Posterior vena cava (tissue), 2 donors: ENCODE measurements around the gene NOTCH2NLA. TPM values are rescaled to one million over a fixed set of nuclear protein-coding genes. Genes with fewer than 3 reads are reported as not detected.
"Not testable (repeated sequence)": the region's sequence is repeated elsewhere in the genome, so short reads cannot be mapped to it uniquely, and the experiment has no call there.

Experiments
- DNase-seq: peaks from one replicate; pipeline ENCODE4 v3.0.0-alpha.2; 2020; ENCODE audit warnings: low spot score
- intact Hi-C, 2 donors: fragments of 100-400 bp; cut with DNase I; formaldehyde crosslinking; loops; one replicate each; pipeline versions ENCODE4 v1.14.1 to v1.14.2; 2022 to 2023
- total RNA-seq, 2 donors: library from RNA; stranded (reverse); fragmentation: NEBNext Ultra II Directional; extraction: Animal tissue kit (Norgen Biotek cat#: 25700); gene quantifications; one replicate each; pipeline ENCODE4 v1.2.1, GENCODE V29; 2021
- donor health status: DM: yes; HTN: yes; CAD: no.
- donor health status: DM: yes; HTN: yes; CAD: no.

Gene NOTCH2NLA
- total RNA-seq, 2 donors from 2014 or later: 33.7 to 38.4 TPM

DNA sequence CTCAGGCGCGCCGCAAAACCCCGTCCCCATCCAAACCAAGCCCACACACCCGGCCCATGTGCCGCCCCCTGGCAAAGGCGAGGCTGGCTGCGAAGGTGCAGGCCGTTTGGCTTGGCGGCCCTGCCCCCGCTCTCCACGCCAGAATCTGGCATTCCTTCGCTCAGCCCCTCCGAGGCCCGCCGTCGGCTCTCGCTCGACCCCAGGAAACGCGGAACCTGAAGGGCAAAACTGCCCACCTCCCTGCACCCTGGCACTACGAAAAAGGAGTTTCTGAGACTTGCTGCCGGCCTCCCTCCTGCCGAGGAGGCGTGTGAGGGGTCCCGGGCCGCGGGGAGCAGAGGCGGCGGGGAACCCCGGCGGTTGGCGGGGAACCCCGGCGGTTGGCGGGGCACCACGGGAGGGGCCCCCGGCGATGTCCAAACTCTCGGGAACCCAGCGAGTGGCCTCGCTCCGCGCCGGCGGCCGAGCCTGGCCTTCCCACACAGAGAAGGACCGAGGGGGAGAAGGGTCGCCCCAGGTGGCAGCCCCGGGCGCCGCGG lies 608 bp downstream of the NOTCH2NLA start:
- intact Hi-C loops: not testable (repeated sequence)
- peak; percentile 58 for DNase-seq

DNA sequence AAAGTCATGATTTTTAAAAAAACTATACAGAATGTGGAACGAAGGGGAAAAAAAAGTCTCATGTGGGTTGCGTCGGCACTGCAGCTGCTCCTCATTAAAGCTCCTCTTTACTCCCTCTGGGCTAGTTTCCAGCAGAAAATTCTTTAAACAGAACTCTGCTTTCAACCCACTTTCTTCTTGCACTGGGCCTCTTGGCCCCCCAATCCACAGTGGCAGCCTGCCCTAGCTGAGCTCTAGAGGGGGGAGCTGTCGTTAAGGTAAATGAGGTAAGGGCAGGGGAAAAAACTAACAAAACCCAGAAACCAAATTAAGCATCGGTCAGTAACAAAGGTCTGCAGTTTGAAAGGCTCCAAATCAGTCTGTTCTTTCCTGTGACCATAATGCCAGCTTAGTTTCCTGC lies 54.3 kb downstream of the NOTCH2NLA start:
- intact Hi-C loops: not testable (repeated sequence)

DNA sequence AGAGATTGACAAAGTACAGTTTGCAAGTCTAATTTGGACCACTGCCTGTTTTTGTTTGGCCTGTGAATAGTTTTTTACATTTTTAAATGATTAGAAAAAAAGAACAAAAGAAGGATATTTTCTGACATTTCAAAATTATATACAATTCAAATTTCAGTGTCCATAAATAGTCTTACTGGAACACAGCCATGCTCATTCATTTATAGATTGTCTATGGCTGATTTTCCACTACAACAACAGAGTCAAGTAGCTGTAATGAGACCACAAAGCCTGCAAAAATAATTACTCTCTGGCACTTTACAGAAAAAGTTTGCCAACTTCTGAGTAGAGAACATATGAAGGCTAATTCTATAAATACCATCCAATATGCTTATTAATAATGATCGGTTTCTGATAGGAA lies 61.1 kb downstream of the NOTCH2NLA start:
- DNase-seq, intact Hi-C loops: not testable (repeated sequence)

More for the DNA sequence above, 54.3 kb downstream of the NOTCH2NLA start:
- DNase-seq: peak; percentile 73

- DNase-seq, intact Hi-C loops: not testable (repeated sequence)
These were observed 61.5 kb downstream of the NOTCH2NLA start for GRCh38 chr1:146167273-146167672.

DNA sequence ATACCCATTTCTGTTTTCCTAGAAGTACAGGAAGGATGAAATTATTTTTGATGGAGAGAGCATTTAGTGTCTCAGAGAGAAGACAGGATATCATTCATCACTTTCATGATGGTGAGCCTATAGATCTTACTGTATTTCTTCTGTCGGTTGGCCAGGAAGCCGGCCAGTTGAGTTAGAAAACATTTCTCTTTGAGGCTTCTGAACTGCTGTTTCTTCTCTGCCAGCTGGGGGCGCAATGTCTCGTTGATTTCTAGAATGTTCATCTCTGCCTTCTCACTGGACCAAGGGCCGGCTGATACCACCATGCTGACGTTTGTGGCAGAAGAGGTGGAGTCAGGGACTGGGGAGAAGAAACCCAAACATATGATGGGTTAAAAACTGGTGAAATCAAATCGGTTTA lies 84.4 kb downstream of the NOTCH2NLA start, which contains the start of gene NBPF10:
Gene NBPF10 (minus strand): TSS at position 340 of the 400 bp plus-strand sequence. CDS start 35 bp downstream, at position 305.
- intact Hi-C loops: not testable (repeated sequence)

More for the DNA sequence above, 84.4 kb downstream of the NOTCH2NLA start, which contains the start of gene NBPF10:
- DNase-seq: peak; percentile 31

Other genes starting within 250 kb of the NOTCH2NLA start
- 100 to 1,000 TPM; 393 to 441 TPM for gene TXNIP, start 232.4 kb downstream of the NOTCH2NLA start, total RNA-seq
- gene HJV, start 207.3 kb downstream of the NOTCH2NLA start, total RNA-seq: not detected
- 1 to 10 TPM; 2.4 to 3.4 TPM for gene NBPF10, start 84.2 kb downstream of the NOTCH2NLA start, total RNA-seq